Suppressor macrophage treated with lipopolysaccharide for 1 hour (primary cell): ENCODE data around the gene USP12.
"Not testable (repeated sequence)": the region's sequence is repeated elsewhere in the genome, so short reads cannot be mapped to it uniquely, and the experiment has no call there.

Experiments used
- DNase-seq, 3 donors: peaks; one replicate each; pipeline ENCODE4 v3.0.0-alpha.2; 2020 to 2022

USP12 gene

GRCh38 chr13:27171244-27171826, at the start of gene USP12:
TSS of gene USP12 (minus strand) at chr13:27171811. CDS start at chr13:27171639, 172 bp downstream.
- DNase-seq: peak; percentile 75 to 90 (median 86)

DNA sequence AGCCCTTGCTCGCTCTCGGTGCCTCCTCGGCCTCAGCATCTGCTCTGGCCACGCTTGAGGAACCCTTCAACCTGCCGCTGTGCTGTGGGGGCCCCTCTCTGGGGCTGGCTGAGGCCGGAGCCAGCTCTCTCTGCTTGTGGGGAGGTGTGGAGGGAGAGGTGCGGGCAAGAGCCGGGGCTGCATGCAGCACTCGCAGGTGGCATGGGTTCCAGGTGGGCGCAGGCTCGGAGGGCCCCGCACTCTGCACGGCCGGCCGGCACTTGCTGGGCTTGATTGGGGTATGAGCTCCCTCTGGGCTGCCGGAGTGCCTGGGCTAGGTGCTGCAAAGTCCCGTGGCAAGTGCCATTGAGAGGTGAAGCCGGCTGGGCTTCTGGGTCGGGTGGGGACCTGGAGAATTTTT, 48.0 kb upstream of the USP12 start:
- DNase-seq: no peak

- peak; percentile 40 to 49 (median 43) for DNase-seq
Observed at GRCh38 chr13:27218861-27219260, 47.2 kb upstream of the USP12 start.

DNA sequence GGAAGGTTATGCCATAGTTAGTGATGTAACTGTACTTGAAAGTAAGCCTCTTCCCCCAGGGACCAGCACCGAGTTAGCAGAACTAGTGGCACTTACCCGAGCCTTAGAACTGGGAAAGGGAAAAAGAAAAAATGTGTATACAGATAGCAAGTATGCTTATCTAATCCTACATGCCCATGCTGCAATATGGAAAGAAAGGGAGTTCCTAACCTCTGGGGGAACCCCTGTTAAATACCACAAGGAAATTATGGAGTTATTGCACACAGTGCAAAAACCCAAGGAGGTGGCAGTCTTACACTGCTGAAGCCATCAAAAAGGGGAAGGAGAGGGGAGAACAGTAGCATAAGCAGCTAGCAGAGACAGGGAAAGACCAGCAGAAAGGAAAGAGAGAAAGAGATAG, 46.2 kb upstream of the USP12 start:
- peak; percentile 71 to 81 (median 72) for DNase-seq

DNA sequence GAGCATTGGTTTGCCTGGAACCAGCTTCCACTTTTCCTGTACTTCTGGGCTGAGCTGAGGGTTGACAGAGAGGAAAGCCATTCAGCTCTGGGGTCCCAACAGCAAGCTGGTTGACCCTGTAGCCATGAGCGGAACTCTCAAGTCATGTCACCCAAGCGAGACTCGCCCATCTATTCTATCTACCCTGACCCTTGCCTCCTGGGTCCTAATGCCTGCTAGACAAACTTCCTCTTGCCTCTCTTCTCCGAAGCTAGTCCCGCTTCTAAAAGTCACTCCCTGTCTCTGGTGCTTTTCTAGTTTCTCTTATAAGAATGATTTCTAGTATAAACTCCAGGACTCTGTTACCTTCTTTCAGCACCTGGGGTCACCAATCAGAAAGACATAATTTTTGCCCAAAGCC, 41.8 kb upstream of the USP12 start:
- DNase-seq: not testable (repeated sequence)

- DNase-seq: peak; percentile 49 to 60 (median 53)
Observed at GRCh38 chr13:27211771-27212364, 40.3 kb upstream of the USP12 start.

GRCh38 chr13:27211271-27211670, 39.7 kb upstream of the USP12 start:
- DNase-seq: no peak

DNA sequence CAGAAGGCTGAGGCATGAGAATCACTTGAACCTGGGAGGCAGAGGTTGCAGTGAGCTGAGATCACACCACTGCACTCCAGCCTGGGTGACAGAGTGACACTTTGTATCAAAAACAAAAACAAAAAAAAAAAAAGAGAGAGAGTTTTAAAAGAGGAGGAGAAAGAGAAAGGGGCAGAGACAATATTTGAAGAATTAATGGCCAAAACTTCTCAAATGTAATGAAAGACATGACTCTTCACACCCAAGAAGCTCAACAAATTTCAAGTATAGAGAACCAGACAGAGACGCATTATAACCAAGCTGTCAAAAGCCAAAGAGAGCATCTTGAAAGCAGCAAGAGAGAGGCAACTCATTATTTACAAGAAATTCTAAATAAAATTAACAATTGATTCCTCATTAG, 36.9 kb upstream of the USP12 start:
- DNase-seq: no peak

DNA sequence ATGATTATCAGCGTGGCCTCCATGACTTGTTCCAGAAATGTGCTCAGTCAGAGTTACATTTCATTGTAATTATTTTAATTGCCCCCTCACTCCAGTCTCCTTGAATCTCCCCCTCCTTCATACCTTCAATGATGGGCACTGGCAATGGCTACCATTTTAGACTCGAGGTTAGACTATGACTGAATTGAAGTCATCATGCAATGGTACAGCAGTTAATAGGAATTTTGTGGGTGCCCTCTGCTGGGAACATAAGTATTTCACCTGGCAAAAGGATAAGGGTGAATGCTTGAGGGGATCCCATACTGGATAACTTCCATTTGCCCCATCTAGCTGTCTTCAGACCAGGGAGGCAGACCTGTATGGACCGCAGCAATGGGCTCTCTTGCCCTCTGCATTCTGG, 32.2 kb upstream of the USP12 start:
- peak; percentile 46 to 57 (median 50) for DNase-seq

GRCh38 chr13:27203186-27203585, 31.6 kb upstream of the USP12 start:
- DNase-seq: no peak

- DNase-seq: peak in 1 of 3 donors; percentile 36
Observed at GRCh38 chr13:27201661-27202060, 30.1 kb upstream of the USP12 start.

GRCh38 chr13:27200413-27201070, 28.9 kb upstream of the USP12 start:
- DNase-seq: no peak

DNA sequence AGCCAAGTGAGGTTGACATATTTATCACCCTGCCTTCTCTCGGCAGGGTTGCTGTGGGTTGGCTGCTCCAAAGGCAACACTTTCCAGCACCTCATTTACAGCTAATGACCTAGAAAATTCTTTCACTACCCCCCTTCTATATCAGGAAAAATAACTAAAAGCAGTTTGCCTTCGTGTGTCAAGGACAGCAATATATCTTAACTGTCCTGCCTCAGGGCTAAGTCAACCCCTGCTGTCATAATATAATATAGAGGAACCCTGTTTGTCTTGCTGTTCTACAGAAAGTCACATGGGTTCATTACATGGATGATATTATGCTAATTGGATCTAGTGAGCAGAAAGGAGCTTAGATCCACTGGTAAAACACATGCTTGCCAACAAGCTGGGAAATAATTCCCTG, 28.1 kb upstream of the USP12 start:
- DNase-seq: no peak

DNA sequence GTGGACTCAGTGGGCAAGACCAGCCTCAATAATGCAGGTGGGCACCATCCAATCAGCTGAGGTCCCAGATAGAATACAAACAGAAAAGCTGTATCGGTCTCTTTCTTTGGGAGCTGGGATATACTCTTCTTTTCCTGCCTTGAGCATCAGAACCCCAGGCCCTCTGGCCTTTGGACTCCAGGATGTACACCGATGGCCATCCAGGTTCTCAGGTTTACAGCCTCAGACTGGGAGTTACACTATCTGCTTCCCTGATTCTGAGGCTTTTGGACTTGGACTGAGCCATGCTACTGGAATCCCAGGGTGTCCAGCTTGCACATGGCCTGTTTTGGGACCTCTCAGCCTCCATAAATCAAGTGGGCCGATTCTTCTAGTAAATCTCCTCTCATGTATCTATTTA, 27.6 kb upstream of the USP12 start:
- no peak for DNase-seq

- peak; percentile 89 to 97 (median 94) for DNase-seq
Observed at GRCh38 chr13:27194895-27195764, 23.5 kb upstream of the USP12 start.

DNA sequence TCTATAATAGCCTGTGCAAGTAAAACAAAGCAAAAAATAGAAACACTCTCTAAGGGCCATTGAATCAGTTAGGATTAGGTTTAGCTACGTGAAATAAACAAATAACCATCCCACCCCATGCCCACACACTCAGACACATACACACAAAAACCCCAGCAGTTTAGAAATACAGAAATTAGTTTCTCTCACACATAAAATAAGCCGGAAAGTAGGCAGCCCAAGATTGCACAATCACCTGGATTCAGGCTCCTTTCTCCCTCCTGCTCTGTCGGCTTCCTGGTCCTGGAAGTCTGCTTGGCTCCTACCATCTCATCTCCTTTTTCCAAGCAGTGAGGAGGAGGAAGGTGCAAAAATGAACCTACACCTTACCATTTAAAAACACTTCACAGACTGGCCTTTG, 22.6 kb upstream of the USP12 start:
- peak; percentile 71 to 74 (median 72) for DNase-seq

- peak; percentile 41 to 51 (median 48) for DNase-seq
Observed at GRCh38 chr13:27193496-27193895, 21.9 kb upstream of the USP12 start.

DNA sequence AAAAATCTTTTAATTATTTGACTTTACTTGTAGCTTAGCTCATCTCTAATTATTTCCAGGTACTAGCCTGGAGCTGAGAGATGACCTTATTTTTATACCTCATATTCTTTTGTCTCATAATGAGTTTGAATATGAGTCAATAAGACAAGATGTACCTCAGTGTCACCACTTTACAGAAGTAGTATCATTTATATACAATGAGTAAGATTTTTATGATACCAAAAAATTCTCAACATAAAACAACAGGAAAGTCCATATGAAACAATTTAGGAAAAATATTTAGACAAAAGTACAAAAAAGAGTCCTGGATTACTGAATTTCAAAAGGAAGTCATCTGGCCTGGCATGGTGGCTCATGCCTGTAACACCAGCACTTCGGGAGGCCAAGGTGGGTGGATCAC, 21.4 kb upstream of the USP12 start:
- peak; percentile 43 to 67 (median 52) for DNase-seq

- DNase-seq: peak; percentile 87 to 92 (median 87)
Observed at GRCh38 chr13:27192367-27192766, 20.8 kb upstream of the USP12 start.

DNA sequence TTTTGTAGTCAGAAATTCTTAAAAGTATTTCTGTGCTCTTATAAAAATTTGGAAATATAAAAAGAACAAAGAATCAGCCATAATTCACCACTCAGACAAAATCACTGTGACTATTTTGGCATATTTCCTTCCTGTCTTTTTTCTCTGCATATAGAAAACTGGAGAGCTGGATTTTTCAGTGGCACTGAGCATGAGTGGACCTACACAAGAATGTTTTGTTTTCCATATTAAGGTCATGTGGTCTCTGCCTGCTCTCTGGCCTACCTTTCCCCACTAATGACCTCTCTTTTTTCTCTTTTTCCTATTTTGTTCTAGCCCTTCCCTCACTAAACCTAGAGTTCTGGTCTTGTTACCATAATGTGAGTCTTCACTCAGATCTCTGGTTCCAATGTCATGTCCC, 17.6 kb upstream of the USP12 start:
- no peak for DNase-seq

- DNase-seq: no peak
Observed at GRCh38 chr13:27188239-27188638, 16.6 kb upstream of the USP12 start.

- DNase-seq: no peak
Observed at GRCh38 chr13:27186295-27186694, 14.7 kb upstream of the USP12 start.

- DNase-seq: peak; percentile 54 to 77 (median 73)
Observed at GRCh38 chr13:27183561-27184147, 12.0 kb upstream of the USP12 start.
